ENCODE measurements around the gene ZNF784.

DNA sequence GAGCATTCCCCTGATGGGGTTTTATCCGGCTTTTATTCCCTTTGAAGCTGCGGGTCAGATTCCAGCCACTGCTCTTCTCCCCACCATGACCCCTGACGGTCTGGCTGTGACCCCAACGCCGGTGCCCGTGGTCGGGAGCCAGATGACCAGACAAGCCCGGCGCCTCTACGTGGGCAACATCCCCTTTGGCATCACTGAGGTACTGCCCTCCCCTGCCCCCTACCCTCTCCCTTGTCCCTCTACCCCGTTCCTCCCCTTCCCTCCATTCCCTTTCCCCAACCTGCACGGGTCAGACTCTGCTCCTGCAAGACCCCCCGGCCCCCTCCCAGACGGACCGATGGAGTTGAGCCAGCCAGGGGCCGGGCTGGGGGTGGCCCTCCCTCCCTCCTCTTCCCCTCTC lies 36.6 kb upstream of the ZNF784 start:
- TF ChIP-seq, protein P1, sequence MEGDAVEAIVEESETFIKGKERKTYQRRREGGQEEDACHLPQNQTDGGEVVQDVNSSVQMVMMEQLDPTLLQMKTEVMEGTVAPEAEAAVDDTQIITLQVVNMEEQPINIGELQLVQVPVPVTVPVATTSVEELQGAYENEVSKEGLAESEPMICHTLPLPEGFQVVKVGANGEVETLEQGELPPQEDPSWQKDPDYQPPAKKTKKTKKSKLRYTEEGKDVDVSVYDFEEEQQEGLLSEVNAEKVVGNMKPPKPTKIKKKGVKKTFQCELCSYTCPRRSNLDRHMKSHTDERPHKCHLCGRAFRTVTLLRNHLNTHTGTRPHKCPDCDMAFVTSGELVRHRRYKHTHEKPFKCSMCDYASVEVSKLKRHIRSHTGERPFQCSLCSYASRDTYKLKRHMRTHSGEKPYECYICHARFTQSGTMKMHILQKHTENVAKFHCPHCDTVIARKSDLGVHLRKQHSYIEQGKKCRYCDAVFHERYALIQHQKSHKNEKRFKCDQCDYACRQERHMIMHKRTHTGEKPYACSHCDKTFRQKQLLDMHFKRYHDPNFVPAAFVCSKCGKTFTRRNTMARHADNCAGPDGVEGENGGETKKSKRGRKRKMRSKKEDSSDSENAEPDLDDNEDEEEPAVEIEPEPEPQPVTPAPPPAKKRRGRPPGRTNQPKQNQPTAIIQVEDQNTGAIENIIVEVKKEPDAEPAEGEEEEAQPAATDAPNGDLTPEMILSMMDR (IDR thresholded peaks at IDR 0.05; ENCODE audit: insufficient read depth, low read length, poor library complexity, severe bottlenecking): no peak
- TF ChIP-seq EZH2phosphoT487 (conservative IDR thresholded peaks at IDR 0.05; ENCODE audit: low read length): no peak

All from SU-DHL-6 (cell line).